HUES64 (cell line): ENCODE data around the gene PARD3.
"Not testable (repeated sequence)": the region's sequence is repeated elsewhere in the genome, so short reads cannot be mapped to it uniquely, and the experiment has no call there.

Experiments used
- H3K27ac ChIP-seq: 2 replicates; pipeline ENCODE4 v1.7.0; 2013; ENCODE audit warnings: low read depth, low read length, inconsistent platforms
- H3K27me3 ChIP-seq: 2 replicates; pipeline ENCODE4 v1.6.1; 2013; ENCODE audit warnings: mild to moderate bottlenecking, low read length; ENCODE audit not compliant: insufficient read depth
- H3K36me3 ChIP-seq: 2 replicates; pipeline ENCODE4 v1.6.1; 2013; ENCODE audit warnings: mild to moderate bottlenecking, low read length; ENCODE audit not compliant: insufficient read depth
- H3K4me1 ChIP-seq: 2 replicates; pipeline ENCODE4 v1.6.1; 2013; ENCODE audit warnings: mild to moderate bottlenecking, low read length, moderate library complexity; ENCODE audit not compliant: insufficient read depth
- H3K4me3 ChIP-seq: 2 replicates; pipeline ENCODE4 v1.5.1; 2013; ENCODE audit warnings: mild to moderate bottlenecking, low read length, moderate library complexity
- H3K9ac ChIP-seq: 2 replicates; pipeline ENCODE4 v1.6.1; 2013; ENCODE audit warnings: mild to moderate bottlenecking, low read depth, low read length
- H3K9me3 ChIP-seq: 2 replicates; pipeline ENCODE4 v1.6.1; 2013; ENCODE audit warnings: low read depth, low read length; ENCODE audit not compliant: insufficient read depth
- WGBS: fragments of 150-250, 120-280 bp; methylation state at CpG from one replicate; pipeline ENCODE4 v1.1.7; 2013; ENCODE audit warnings: missing lambda C conversion rate; 5-methylcytosine and 5-hydroxymethylcytosine counted together

Gene PARD3

DNA sequence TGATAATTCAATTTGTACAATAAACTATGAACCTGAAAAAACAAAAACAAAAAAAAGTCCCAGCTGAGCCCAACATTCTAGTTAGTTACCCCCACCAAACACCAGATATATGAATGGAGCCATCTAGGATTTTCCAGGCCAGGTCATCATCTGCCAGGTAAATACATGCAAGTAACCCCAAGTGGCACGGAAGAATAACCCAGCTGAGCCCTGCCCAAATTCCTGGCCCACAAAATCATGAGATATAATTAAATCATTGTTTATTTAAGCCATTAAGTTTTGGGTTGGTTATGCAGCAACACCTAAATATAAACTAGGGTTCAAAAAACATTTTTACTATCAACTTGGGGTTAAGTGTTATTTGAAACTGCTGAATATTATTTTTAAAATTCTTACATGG, 19.0 kb downstream of the PARD3 start:
- no peak overlapping the region for H3K9ac ChIP-seq
- no peak overlapping the region for H3K27ac ChIP-seq
- H3K27me3 ChIP-seq, result no peaks in the 10 kb centered on the region
- no peak overlapping the region for H3K4me3 ChIP-seq
- no peaks in the 10 kb centered on the region for H3K36me3 ChIP-seq
- H3K4me1 ChIP-seq, result peaks cover 18% of the 10 kb centered on the region
- WGBS, result 100% methylated on average over 1 of the region's 1 CpG
- H3K9me3 ChIP-seq, result no peaks in the 10 kb centered on the region

DNA sequence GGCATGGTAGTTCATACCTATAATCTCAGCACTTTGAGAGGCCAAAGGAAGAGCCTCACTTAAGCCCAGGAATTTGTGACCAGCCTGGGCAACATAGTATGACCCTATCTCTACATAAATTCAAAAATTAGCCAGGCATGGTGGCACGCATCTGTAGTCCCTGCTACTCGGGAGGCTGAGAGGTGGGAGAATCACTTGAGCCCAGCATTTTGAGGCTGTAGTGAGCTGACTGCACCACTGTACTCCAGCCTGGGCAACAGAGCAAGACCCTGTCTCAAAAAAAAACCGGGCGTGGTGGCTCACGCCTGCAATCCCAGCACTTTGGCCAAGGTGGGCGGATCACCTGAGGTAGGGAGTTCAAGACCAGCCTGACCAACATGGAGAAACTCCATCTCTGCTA, 19.8 kb downstream of the PARD3 start:
- no peaks in the 10 kb centered on the region for H3K36me3 ChIP-seq
- H3K27me3 ChIP-seq, result no peaks in the 10 kb centered on the region
- 97% methylated on average over 6 of the region's 6 CpGs for WGBS
- H3K9ac ChIP-seq, result no peak overlapping the region
- no peak overlapping the region for H3K27ac ChIP-seq
- peaks cover 15% of the 10 kb centered on the region; the same call in 1 of the 2 replicates for H3K4me1 ChIP-seq
- no peak overlapping the region for H3K4me3 ChIP-seq
- H3K9me3 ChIP-seq, result no peaks in the 10 kb centered on the region

DNA sequence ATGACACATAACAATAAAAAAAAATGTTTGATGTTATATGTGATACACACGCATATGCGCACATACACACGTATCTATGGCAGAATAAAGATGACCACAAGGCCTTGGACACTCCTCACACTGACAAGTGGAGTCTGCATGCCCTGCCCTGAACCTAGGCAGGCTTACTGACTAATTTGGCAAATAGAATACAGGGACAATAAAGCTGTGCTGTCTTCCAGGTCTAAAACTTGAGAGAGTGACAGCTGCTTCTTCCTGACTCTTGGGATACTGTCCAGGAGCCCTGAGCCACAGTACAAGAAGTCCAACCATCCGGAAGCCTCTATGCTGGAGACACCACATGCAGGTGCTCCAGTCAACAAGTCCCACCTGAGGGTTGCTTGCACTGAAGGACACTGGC, 20.3 kb downstream of the PARD3 start:
- 96% methylated on average over 4 of the region's 4 CpGs for WGBS
- H3K9ac ChIP-seq, result no peak overlapping the region
- H3K36me3 ChIP-seq, result no peaks in the 10 kb centered on the region
- H3K9me3 ChIP-seq, result no peaks in the 10 kb centered on the region
- H3K4me1 ChIP-seq, result peaks cover 17% of the 10 kb centered on the region; the same call in 1 of the 2 replicates
- H3K4me3 ChIP-seq, result no peak overlapping the region
- H3K27me3 ChIP-seq, result no peaks in the 10 kb centered on the region
- no peak overlapping the region for H3K27ac ChIP-seq

DNA sequence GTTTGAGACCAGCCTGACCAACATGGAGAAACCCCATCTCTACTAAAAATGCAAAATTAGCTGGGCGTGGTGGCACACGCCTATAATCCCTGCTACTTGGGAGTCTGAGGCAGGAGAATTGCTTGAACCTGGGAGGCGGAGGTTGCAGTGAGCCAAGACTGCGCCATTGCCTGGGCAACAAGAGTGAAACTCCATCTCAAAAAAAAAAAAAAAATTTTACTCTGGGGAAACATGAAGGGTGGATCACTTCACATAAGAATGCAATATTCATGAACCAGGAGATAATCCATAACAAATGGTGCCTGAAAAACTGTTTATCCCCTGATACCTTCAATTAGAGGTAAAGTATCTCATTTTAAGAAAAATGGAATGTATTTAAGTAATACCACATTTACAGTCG, 21.5 kb downstream of the PARD3 start:
- 98% methylated on average over 4 of the region's 5 CpGs for WGBS
- H3K4me1 ChIP-seq, result peaks cover 17% of the 10 kb centered on the region; the same call in 1 of the 2 replicates
- H3K9me3 ChIP-seq, result not testable (repeated sequence)

DNA sequence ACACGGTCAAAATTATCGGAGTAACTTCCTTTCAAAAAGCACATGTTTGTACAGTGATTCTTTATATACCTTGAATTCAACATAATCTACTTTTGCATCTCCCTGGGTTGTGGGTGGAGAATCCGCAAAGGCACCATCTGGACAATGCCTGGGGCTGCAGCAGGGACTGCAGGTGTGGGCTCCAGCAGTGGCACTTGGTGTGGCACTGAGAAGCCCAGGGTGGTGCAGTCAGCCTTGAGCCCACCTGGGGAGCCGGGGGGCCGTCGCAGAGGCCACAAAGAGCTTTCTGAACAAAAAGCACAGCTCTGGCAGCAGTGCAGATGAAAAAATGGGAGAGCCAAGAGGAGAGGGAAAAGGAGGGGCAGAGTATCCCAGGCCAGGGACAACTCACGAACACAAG, 22.2 kb downstream of the PARD3 start:
- Histone ChIP-seq H3K36me3 (no peaks in the 10 kb centered on the region), H3K4me3 (no peak overlapping the region), H3K9me3 (no peaks in the 10 kb centered on the region), H3K27me3 (no peaks in the 10 kb centered on the region), H3K9ac (no peak overlapping the region), H3K27ac (no peak overlapping the region), H3K4me1 (peaks cover 17% of the 10 kb centered on the region; the same call in 1 of the 2 replicates)
- WGBS, result 84% methylated on average over 7 of the region's 7 CpGs

More for the DNA sequence above, 21.5 kb downstream of the PARD3 start:
- not testable (repeated sequence) for H3K27me3 ChIP-seq, H3K9ac ChIP-seq, H3K27ac ChIP-seq, H3K4me3 ChIP-seq, H3K36me3 ChIP-seq

DNA sequence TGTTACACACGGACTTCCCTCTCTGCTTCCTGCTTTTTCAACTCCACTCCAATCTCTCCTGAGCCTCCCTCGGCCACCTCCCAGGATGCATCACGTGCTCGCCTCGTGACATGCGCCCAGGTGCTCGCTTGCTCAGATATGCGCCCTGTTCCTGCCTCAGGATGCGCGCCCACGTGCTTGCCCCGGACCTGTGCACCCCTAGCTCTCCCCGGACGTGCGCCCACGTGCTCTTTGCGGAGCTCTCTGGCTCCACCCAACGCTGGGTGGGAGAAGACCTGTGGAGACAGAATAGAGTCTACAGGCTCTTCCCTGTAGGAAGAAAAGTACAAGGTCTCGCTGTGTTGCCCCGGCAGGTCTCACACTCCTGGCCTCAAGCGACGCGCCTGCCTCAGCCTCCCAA, 23.1 kb downstream of the PARD3 start:
- no peaks in the 10 kb centered on the region for H3K36me3 ChIP-seq
- no peak overlapping the region for H3K4me3 ChIP-seq
- no peaks in the 10 kb centered on the region for H3K9me3 ChIP-seq
- 84% methylated on average over 23 of the region's 23 CpGs for WGBS
- no peaks in the 10 kb centered on the region for H3K27me3 ChIP-seq
- no peak overlapping the region for H3K9ac ChIP-seq
- peaks cover 17% of the 10 kb centered on the region; the same call in 1 of the 2 replicates for H3K4me1 ChIP-seq
- no peak overlapping the region for H3K27ac ChIP-seq

DNA sequence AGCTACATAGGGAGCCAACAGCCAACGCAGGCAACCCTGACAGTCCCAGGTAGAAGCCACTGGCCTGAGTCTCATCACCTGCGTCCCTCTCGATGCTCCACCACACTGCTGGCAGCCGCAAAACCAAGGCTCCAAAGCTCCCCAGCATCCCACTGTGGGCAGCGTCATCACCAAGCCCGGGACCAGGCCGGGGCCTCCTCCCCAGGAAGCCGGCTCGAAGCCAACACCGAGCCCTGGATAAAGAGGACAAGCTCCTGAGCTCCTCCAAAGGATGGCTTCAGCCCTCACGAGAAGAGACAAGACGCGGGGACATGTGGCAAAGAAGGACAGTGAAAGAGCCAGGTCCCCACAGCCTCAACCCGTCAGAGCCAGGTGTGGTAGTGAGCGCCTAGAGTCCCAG, 23.9 kb downstream of the PARD3 start:
- H3K27ac ChIP-seq, result no peak overlapping the region
- WGBS, result 91% methylated on average over 15 of the region's 15 CpGs
- no peaks in the 10 kb centered on the region for H3K27me3 ChIP-seq
- no peaks in the 10 kb centered on the region for H3K36me3 ChIP-seq
- no peak overlapping the region for H3K4me3 ChIP-seq
- H3K9me3 ChIP-seq, result no peaks in the 10 kb centered on the region
- H3K9ac ChIP-seq, result no peak overlapping the region
- H3K4me1 ChIP-seq, result peaks cover 17% of the 10 kb centered on the region; the same call in 1 of the 2 replicates

DNA sequence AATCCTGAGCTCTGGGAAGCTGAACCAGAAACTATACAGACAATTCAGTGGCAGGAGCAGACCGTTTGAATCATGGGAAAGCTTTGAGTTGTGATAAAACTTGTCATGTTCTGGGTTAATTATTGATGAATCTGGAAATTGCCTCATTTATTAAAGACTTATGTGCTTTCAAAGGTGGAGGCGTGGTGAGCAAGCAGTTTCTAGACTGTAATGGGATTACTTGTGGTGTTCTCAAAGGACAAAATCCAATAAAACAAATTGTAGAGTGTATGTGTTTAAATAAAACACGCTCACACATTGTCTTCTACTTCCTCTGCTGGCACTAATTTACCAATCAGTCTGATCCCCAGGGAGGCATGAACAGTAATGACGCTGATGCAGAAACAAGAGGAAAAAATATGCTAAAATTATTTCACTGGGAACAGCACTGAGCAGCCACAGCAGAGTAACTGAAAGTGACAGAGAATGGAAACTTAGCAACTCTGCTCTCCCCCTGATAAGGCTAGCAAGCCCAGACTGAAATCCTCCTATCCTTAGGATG, 25.1 kb downstream of the PARD3 start:
- 93% methylated on average over 3 of the region's 4 CpGs for WGBS
- Histone ChIP-seq H3K9ac (no peak overlapping the region), H3K9me3 (no peaks in the 10 kb centered on the region), H3K27ac (no peak overlapping the region; the same call in 1 of the 2 replicates), H3K4me3 (no peak overlapping the region), H3K36me3 (no peaks in the 10 kb centered on the region), H3K27me3 (no peaks in the 10 kb centered on the region), H3K4me1 (peaks cover 17% of the 10 kb centered on the region; the same call in 1 of the 2 replicates)

DNA sequence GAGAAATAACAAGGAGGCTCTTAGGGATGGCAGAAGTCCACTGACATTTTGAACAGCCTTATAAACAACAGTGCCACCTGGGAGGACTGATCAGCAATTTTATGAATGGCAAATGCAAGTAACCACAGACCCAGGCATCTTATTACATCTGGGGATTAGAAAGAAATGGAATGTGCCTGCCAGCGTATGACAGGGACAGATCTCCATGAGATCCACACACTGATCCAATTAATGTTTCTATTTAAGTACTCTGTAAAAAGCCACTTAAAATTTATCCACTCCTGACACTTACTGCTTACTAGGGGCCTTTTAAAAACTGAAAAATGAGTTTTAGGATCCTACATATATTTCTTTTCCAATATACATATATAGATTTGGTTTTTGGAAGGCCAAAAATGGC, 28.6 kb downstream of the PARD3 start:
- H3K4me3 ChIP-seq, result no peak overlapping the region
- H3K9ac ChIP-seq, result no peak overlapping the region
- no peaks in the 10 kb centered on the region for H3K9me3 ChIP-seq
- 100% methylated on average over 1 of the region's 1 CpG for WGBS
- H3K4me1 ChIP-seq, result peaks cover 14% of the 10 kb centered on the region
- no peak overlapping the region for H3K27ac ChIP-seq
- no peaks in the 10 kb centered on the region for H3K27me3 ChIP-seq
- H3K36me3 ChIP-seq, result no peaks in the 10 kb centered on the region

DNA sequence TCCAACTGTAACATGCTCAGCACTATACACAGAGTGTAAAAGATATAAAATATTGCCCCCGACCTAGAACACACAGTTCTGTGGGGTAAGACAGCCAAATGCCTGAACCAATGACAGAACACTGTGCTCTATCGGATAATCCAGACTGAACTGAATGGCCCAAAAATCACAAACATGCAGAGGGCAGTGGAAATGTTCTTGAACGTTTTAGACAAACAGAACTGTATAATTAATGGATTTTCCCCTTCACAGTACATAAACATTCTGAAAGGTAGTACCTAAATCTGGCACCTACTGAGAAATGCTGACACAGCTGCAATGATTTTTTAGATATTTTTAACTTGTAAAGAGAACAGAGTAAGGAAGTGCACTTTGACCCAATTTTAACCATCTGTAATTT, 33.4 kb downstream of the PARD3 start:
- Histone ChIP-seq H3K27me3 (no peaks in the 10 kb centered on the region), H3K9ac (no peak overlapping the region), H3K4me1 (peaks cover 33% of the 10 kb centered on the region), H3K4me3 (no peak overlapping the region), H3K9me3 (no peaks in the 10 kb centered on the region), H3K36me3 (no peaks in the 10 kb centered on the region), H3K27ac (no peak overlapping the region)
- WGBS, result 84% methylated on average over 3 of the region's 3 CpGs

DNA sequence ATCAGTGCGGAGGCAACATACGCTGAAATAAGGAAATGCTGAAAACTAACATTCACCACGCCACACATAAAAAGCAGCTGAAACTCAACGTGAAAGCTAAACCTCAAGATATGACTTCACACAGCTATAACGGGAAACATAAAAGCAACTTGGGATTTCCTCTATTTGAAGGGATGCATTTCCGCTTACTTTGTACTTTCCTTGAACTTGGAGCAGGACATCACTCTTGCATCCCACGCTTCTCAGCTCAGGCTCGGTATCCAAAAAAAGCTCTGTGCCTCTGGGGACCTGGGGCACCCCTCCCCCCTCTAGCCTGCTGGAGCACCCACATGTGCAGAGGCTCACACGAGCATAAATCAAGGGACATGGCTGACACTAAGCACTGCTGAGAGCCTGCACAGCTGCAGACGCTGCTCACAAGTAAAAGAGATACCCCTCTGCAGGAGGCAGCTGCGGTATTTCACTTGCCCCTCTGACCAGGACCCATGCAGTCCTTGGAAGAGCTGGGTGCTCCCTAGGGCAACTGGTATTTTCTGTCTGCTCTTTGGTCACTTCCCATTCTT, 34.2 kb downstream of the PARD3 start:
- WGBS, result 71% methylated on average over 11 of the region's 11 CpGs
- Histone ChIP-seq H3K36me3 (no peaks in the 10 kb centered on the region), H3K9me3 (no peaks in the 10 kb centered on the region), H3K4me1 (peaks cover 33% of the 10 kb centered on the region), H3K4me3 (no peak overlapping the region), H3K27me3 (no peaks in the 10 kb centered on the region), H3K27ac (no peak overlapping the region), H3K9ac (no peak overlapping the region)

DNA sequence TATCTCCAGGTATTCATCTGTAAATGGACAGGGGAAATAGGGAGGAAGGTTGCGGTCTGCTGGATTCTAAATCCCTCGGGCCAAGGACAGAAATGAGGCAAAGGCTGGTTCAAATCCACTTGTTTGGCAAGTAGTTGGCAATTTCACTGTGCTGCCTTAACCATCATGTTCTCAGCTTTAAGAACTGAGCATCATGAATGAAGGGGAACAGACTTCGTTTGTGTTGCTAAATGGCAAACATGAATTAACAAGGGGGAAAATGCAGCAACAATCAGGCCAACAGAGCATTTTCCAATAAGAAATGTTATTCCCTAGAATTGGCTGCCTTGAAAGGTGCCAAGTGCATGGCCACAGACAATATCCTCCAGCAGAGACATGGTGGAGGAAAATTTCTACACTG, 36.9 kb downstream of the PARD3 start:
- H3K9ac ChIP-seq, result no peak overlapping the region
- 62% methylated on average over 3 of the region's 3 CpGs for WGBS
- H3K27ac ChIP-seq, result no peak overlapping the region
- no peaks in the 10 kb centered on the region for H3K9me3 ChIP-seq
- H3K36me3 ChIP-seq, result no peaks in the 10 kb centered on the region
- peaks cover 33% of the 10 kb centered on the region for H3K4me1 ChIP-seq
- no peaks in the 10 kb centered on the region for H3K27me3 ChIP-seq
- no peak overlapping the region for H3K4me3 ChIP-seq
